ENCODE measurements around the gene FGGY.

- no peak for TF ChIP-seq CTCF (IDR thresholded peaks at IDR 0.05; ENCODE audit: low read depth, low read length, missing input control)
- no peak for TF ChIP-seq RAD21 (IDR thresholded peaks at IDR 0.05)
These were observed 215.8 kb downstream of the FGGY start for GRCh38 chr1:59512702-59513101.

Data from liver (tissue), 3 donors.